ENCODE measurements around the gene CGRRF1. TPM values are rescaled to one million over a fixed set of nuclear protein-coding genes. Genes with fewer than 3 reads are reported as not detected.

The CGRRF1 gene
- total RNA-seq, 1 experiment from 2014 or later = 14.5 TPM

GRCh38 chr14:54572316-54572715, 62.6 kb downstream of the CGRRF1 start:
- peak; percentile 50 for DNase-seq (ENCODE audit: low read depth)

- DNase-seq (ENCODE audit: low read depth) = no peak
Measured at GRCh38 chr14:54574528-54574927, 64.8 kb downstream of the CGRRF1 start.

GRCh38 chr14:54577494-54577893, 67.8 kb downstream of the CGRRF1 start:
- DNase-seq (ENCODE audit: low read depth) = no peak

- DNase-seq (ENCODE audit: low read depth) = peak; percentile 45
Measured at GRCh38 chr14:54577977-54578376, 68.3 kb downstream of the CGRRF1 start.

- DNase-seq (ENCODE audit: low read depth) = peak; percentile 48
Measured at GRCh38 chr14:54579621-54580020, 69.9 kb downstream of the CGRRF1 start.

DNA sequence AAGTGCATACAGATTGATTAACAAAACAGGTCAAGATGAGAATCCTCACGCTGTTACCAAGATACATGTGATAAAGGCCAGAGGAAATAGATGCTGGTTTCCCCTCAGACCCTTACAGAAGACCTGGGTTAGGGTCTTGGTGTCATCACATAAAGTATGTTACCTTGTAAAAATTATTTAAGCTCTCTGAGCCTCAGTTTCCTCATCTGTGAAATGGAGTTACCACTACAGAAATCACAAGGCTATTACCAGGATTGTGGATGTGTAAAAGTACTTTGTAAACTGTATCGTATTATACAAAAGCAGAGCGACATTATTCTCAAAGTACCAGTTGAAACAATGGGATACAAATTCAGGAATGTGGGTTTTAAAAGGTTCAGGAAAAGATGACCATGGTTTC, 71.2 kb downstream of the CGRRF1 start:
- DNase-seq (ENCODE audit: low read depth) = no peak

GRCh38 chr14:54582334-54582733, 72.6 kb downstream of the CGRRF1 start:
- no peak for DNase-seq (ENCODE audit: low read depth)

GRCh38 chr14:54584097-54584496, 74.4 kb downstream of the CGRRF1 start:
- DNase-seq (ENCODE audit: low read depth) = no peak

GRCh38 chr14:54585214-54585613, 75.5 kb downstream of the CGRRF1 start:
- no peak for DNase-seq (ENCODE audit: low read depth)

Other genes starting within 250 kb of the CGRRF1 start
- 123 and 178 TPM in 2 replicates for gene CDKN3, start 112.9 kb upstream of the CGRRF1 start, total RNA-seq (2014; rRNA removed)
- 144 and 255 TPM in 2 replicates for gene CNIH1, start 68.5 kb upstream of the CGRRF1 start, total RNA-seq (2014; rRNA removed)
- 126 and 128 TPM in 2 replicates for gene GMFB, start 20.9 kb upstream of the CGRRF1 start, total RNA-seq (2014; rRNA removed)
- gene SAMD4A, start 57.2 kb downstream of the CGRRF1 start, total RNA-seq (2014; rRNA removed) = 9.2 and 12.3 TPM in 2 replicates